ENCODE results near the gene TNNI3. TPM values are rescaled to one million over a fixed set of nuclear protein-coding genes. Genes with fewer than 3 reads are reported as not detected.

TNNI3 gene
- total and polyA plus RNA-seq, 10 of the 15 experiments (the other 5 are each of a cell fraction or from before 2014, with no cell fraction given): not detected

- Histone ChIP-seq H4K20me1 (ENCODE audit: control insufficient read depth, insufficient read depth) (no peaks in the 10 kb centered on the region), H3K4me1 (ENCODE audit: control insufficient read depth, insufficient read depth, low read length) (no peaks in the 10 kb centered on the region), H3K4me2 (ENCODE audit: control insufficient read depth, insufficient read depth) (no peak overlapping the region), H3K36me3 (ENCODE audit: control insufficient read depth in 2 of 2, insufficient read depth in 2 of 2, low read length in 1 of 2) (no peaks in the 10 kb centered on the region), H3K27me3 (replicated peaks in 1 of 2; ENCODE audit: control insufficient read depth in 2 of 2, insufficient read depth in 2 of 2, low read length in 1 of 2) (no peaks in the 10 kb centered on the region), H3K79me2 (ENCODE audit: control insufficient read depth, insufficient read depth, low read length) (no peaks in the 10 kb centered on the region), H2AFZ (ENCODE audit: control insufficient read depth, low read depth, low read length) (no peak overlapping the region), H3K9me3 (replicated peaks; ENCODE audit: control insufficient read depth, insufficient read depth, low read length) (no peaks in the 10 kb centered on the region), H3K9ac (ENCODE audit: control insufficient read depth, insufficient read depth, low read length) (no peak overlapping the region), H3K4me3 (no peak overlapping the region), H3K27ac (ENCODE audit: control insufficient read depth, insufficient read depth) (no peak overlapping the region)
- ATAC-seq (no peak), DNase-seq (ENCODE audit: low read depth, low spot score) (no peak), FAIRE-seq (no peak)
- in situ Hi-C loops (cut with MboI): no loop called here
- SMC1A ChIA-PET (ENCODE audit: uncharacterized antibody, unreplicated experiment): no interaction called here
- POLR2A ChIA-PET: no interaction called here
- RAD21 ChIA-PET (ENCODE audit: unreplicated experiment): no interaction called here
- CTCF ChIA-PET: no interaction called here
- BruUV-seq (replicated peaks): no TSS peak
- intact Hi-C loops (cut with micrococcal nuclease; ENCODE audit: unreplicated experiment): no loop called here
- 10% methylated on average over 8 of the region's 8 CpGs for WGBS (ENCODE audit: insufficient coverage, insufficient replicate concordance, low lambda C conversion rate, missing lambda C conversion rate)
- TF ChIP-seq DPF2 (IDR thresholded peaks at IDR 0.05) (no peak), CTCF (IDR thresholded peaks at IDR 0.05 in 2 of 3, conservative IDR thresholded peaks at IDR 0.05 in 1 of 3; ENCODE audit: control insufficient read depth in 2 of 3, extremely low read depth in 1 of 3, insufficient read depth in 1 of 3, low read depth in 3 of 3, low read length in 3 of 3) (no peak), MLLT1 (IDR thresholded peaks at IDR 0.05) (no peak), SREBF2 (IDR thresholded peaks at IDR 0.05; ENCODE audit: low read length) (no peak), TAF1 (IDR thresholded peaks at IDR 0.05; ENCODE audit: borderline replicate concordance, low read depth, low read length) (no peak), STAT1 (conservative IDR thresholded peaks at IDR 0.05) (no peak), YY1 (IDR thresholded peaks at IDR 0.05; ENCODE audit: low read depth, low read length) (no peak), NBN (IDR thresholded peaks at IDR 0.05) (no peak), POLR2AphosphoS5 (IDR thresholded peaks at IDR 0.05; ENCODE audit: low read length) (no peak), EP300 (IDR thresholded peaks at IDR 0.05; ENCODE audit: borderline replicate concordance in 1 of 2, control insufficient read depth in 1 of 2, low read depth in 2 of 2, low read length in 2 of 2) (no peak), SP1 (IDR thresholded peaks at IDR 0.05; ENCODE audit: low read depth, low read length) (no peak), RBBP5 (conservative IDR thresholded peaks at IDR 0.05) (no peak), ETV6 (conservative IDR thresholded peaks at IDR 0.05 in 1 of 2, IDR thresholded peaks at IDR 0.05 in 1 of 2; ENCODE audit: borderline replicate concordance in 1 of 2, low read depth in 1 of 2) (no peak), PRDM15 (CRISPR knock-in tag; IDR thresholded peaks at IDR 0.05) (no peak), GATAD2B (conservative IDR thresholded peaks at IDR 0.05; ENCODE audit: low read depth) (no peak), MYC (IDR thresholded peaks at IDR 0.05; ENCODE audit: insufficient read depth, insufficient read length, insufficient replicate concordance, low read length, severe bottlenecking) (no peak)
Measured at GRCh38 chr19:55188625-55189024, 31.1 kb upstream of the TNNI3 start.

Measured in GM12878 (cell line).